ENCODE measurements around the gene TMEM150C. TPM values are rescaled to one million over a fixed set of nuclear protein-coding genes. Genes with fewer than 3 reads are reported as not detected.

Gene TMEM150C
- total and polyA plus RNA-seq, 2 of the 8 experiments (the other 6 are each of a cell fraction or from before 2014, with no cell fraction given): 1.5 to 1.7 TPM

- H3K36me3 ChIP-seq (ENCODE audit: control insufficient read depth in 2 of 4, insufficient read depth in 4 of 4, low read length in 3 of 4): no peaks in the 10 kb centered on the region
- no peak overlapping the region for H3K14ac ChIP-seq (ENCODE audit: insufficient read length)
- CTCF ChIA-PET (ENCODE audit: partially characterized antibody): interaction anchor here (0.8 to 1.7 kb wide), 5 partner anchors 8 to 87 kb away, joined by 3 to 4 read pairs (median 3); no protein-coding TSS in a partner anchor
- H3K27me3 ChIP-seq (replicated peaks in 1 of 4; ENCODE audit: control insufficient read depth in 3 of 4, extremely low read depth in 1 of 4, insufficient read depth in 3 of 4, low read length in 3 of 4): peaks cover 0 to 9% (median 7%) of the 10 kb centered on the region in 4 experiments; a peak in 3 of 7 replicates
- H3K56ac ChIP-seq (replicated peaks; ENCODE audit: insufficient read length, low read depth, low read length): no peak overlapping the region
- H3K9me3 ChIP-seq (ENCODE audit: insufficient read depth in 2 of 2, low read depth in 1 of 2, low read length in 1 of 2): no peaks in the 10 kb centered on the region
- FAIRE-seq (no peak), DNase-seq (ENCODE audit: low read depth in 1 of 2, low spot score in 2 of 2) (no peak)
- no peak overlapping the region for H4K91ac ChIP-seq (replicated peaks; ENCODE audit: insufficient read length, low read length)
- no peak overlapping the region for H2BK20ac ChIP-seq (ENCODE audit: low read length)
- no peak overlapping the region for H4K8ac ChIP-seq (ENCODE audit: extremely low read depth, insufficient read depth, low read length)
- no peak overlapping the region; a peak in 1 of 7 replicates for H3K9ac ChIP-seq (replicated peaks in 1 of 4; ENCODE audit: extremely low read depth in 1 of 4, low read depth in 3 of 4, low read length in 3 of 4)
- H3K23me2 ChIP-seq (ENCODE audit: low read depth, low read length): peaks cover 5% of the 10 kb centered on the region; the same call in 1 of the 2 replicates
- no peaks in the 10 kb centered on the region for H3K79me2 ChIP-seq (ENCODE audit: control insufficient read depth in 1 of 2, insufficient read depth in 2 of 2, low read length in 2 of 2)
- H3K4me1 ChIP-seq (replicated peaks in 1 of 4; ENCODE audit: control insufficient read depth in 3 of 4, insufficient read depth in 4 of 4, low read length in 3 of 4): peaks cover 0 to 6% (median 4%) of the 10 kb centered on the region in 4 experiments; a peak in 6 of 7 replicates
- H2AK5ac ChIP-seq (ENCODE audit: low read depth, low read length): no peak overlapping the region
- no peak overlapping the region for H3K4ac ChIP-seq (replicated peaks; ENCODE audit: insufficient read length, low read depth, low read length)
- no peak overlapping the region for H2AFZ ChIP-seq (ENCODE audit: low read length)
- POLR2A ChIA-PET (ENCODE audit: partially characterized antibody): interaction anchor here (0.9 to 1.9 kb wide), 2 partner anchors 133 to 188 kb away, joined by 4 to 5 read pairs; no protein-coding TSS in a partner anchor
- no peak for TF ChIP-seq CBX5 (IDR thresholded peaks at IDR 0.05; ENCODE audit: low read depth, low read length)
- peak in 1 of 2 experiments; percentile 17; a peak in 1 of 4 replicates for TF ChIP-seq RAD21 (IDR thresholded peaks at IDR 0.05 in 1 of 2, conservative IDR thresholded peaks at IDR 0.05 in 1 of 2; ENCODE audit: low read depth in 2 of 2, low read length in 2 of 2)
- 73% methylated on average over 4 of the region's 4 CpGs; no CpG with 5 or more reads in 1 of the 2 experiments for WGBS, 2 experiments (ENCODE audit: extremely low coverage in 1 of 2, insufficient coverage in 1 of 2, insufficient read length in 1 of 2, insufficient replicate concordance in 2 of 2, low coverage in 1 of 2, low lambda C conversion rate in 2 of 2, missing lambda C conversion rate in 1 of 2)
- no peak overlapping the region for H2BK15ac ChIP-seq (ENCODE audit: low read length)
- H3K27ac ChIP-seq (ENCODE audit: low read depth, low read length): no peak overlapping the region
- H2BK12ac ChIP-seq (ENCODE audit: low read depth, low read length): no peak overlapping the region
- H2BK5ac ChIP-seq (ENCODE audit: low read depth, low read length): no peak overlapping the region
- H3K18ac ChIP-seq (ENCODE audit: extremely low read depth, low read length): no peak overlapping the region
- no peak overlapping the region for H2BK120ac ChIP-seq (replicated peaks; ENCODE audit: low read depth, low read length)
- peak overlapping the region; percentile 52 to 73 (median 62); a peak in 7 of 8 replicates for H3K4me3 ChIP-seq (ENCODE audit: extremely low read depth in 1 of 4, insufficient read depth in 2 of 4, low read depth in 3 of 4, low read length in 4 of 4)
- no peak overlapping the region for H3K23ac ChIP-seq (ENCODE audit: insufficient read length)
- H4K20me1 ChIP-seq (replicated peaks in 1 of 2; ENCODE audit: control insufficient read depth in 1 of 2, insufficient read depth in 2 of 2, low read length in 2 of 2): no peaks in the 10 kb centered on the region
- H3K4me2 ChIP-seq (ENCODE audit: insufficient read depth in 1 of 2, low read depth in 2 of 2, low read length in 2 of 2): peak overlapping the region; percentile 82 to 89
- H3K79me1 ChIP-seq (ENCODE audit: low read depth, low read length): no peaks in the 10 kb centered on the region
- H4K5ac ChIP-seq (ENCODE audit: insufficient read length, low read depth, low read length): no peak overlapping the region
These were observed 721 bp upstream of the TMEM150C start for GRCh38 chr4:82562564-82562854.

All from H1 (cell line).